ENCODE measurements around the gene KCP. TPM values are rescaled to one million over a fixed set of nuclear protein-coding genes. Genes with fewer than 3 reads are reported as not detected.

KCP gene
- total RNA-seq, 1 experiment from 2014 or later, result 2.7 TPM

- TF ChIP-seq ZNF317 (CRISPR knock-in tag; IDR thresholded peaks at IDR 0.05; ENCODE audit: borderline replicate concordance, low read depth), result no peak
These were observed 67.6 kb downstream of the KCP start (continued) for GRCh38 chr7:128842674-128843641.

GRCh38 chr7:128841921-128842673 lies 68.4 kb downstream of the KCP start:
- Mint-ChIP-seq H3K27me3 (ENCODE audit: low read depth) (no peaks in the 10 kb centered on the region; the same call in 1 of the 2 replicates), H3K4me3 (peak overlapping the region; percentile 40; the same call in 1 of the 2 replicates), H3K4me1 (peaks cover 8% of the 10 kb centered on the region), H3K27ac (no peak overlapping the region; the same call in 1 of the 2 replicates), H3K36me3 (no peaks in the 10 kb centered on the region), H3K9me3 (no peaks in the 10 kb centered on the region)
- ChIA-PET CTCF (interaction anchor here (0.6 to 4.4 kb wide), 29 partner anchors 9 to 716 kb away, joined by 3 to 97 read pairs (median 5); partner anchors contain the start of genes ATP6V1F, CALU, CCDC136 and KCP), POLR2A (interaction anchor here (1.4 kb wide), 1 partner anchor 9 kb away, joined by 3 read pairs; no protein-coding TSS in a partner anchor)
- DNase-seq (ENCODE audit: low spot score) (peak; percentile 78), ATAC-seq (peak; percentile 71)
- TF ChIP-seq USF2 (CRISPR knock-in tag; IDR thresholded peaks at IDR 0.05) (peak; percentile 68), MAX (CRISPR knock-in tag; IDR thresholded peaks at IDR 0.05) (peak; percentile 39; the same call in 1 of the 2 replicates), MXD4 (CRISPR knock-in tag; IDR thresholded peaks at IDR 0.05; ENCODE audit: borderline replicate concordance) (no peak), AFF4 (CRISPR knock-in tag; IDR thresholded peaks at IDR 0.05; ENCODE audit: borderline replicate concordance) (no peak), IRF1 (CRISPR knock-in tag; IDR thresholded peaks at IDR 0.05) (no peak), GTF2I (CRISPR knock-in tag; conservative IDR thresholded peaks at IDR 0.05) (no peak), RELA (CRISPR knock-in tag; IDR thresholded peaks at IDR 0.05; ENCODE audit: borderline replicate concordance) (no peak), ZNF423 (CRISPR knock-in tag; IDR thresholded peaks at IDR 0.05) (no peak; the same call in 1 of the 2 replicates), FOXP4 (CRISPR knock-in tag; IDR thresholded peaks at IDR 0.05) (no peak), CTCF (IDR thresholded peaks at IDR 0.05) (peak; percentile 98), ESRRA (CRISPR knock-in tag; IDR thresholded peaks at IDR 0.05; ENCODE audit: borderline replicate concordance) (no peak), USF1 (CRISPR knock-in tag; IDR thresholded peaks at IDR 0.05) (0 out of 2 replicates have a peak, but pooled peaks have one; percentile 18), ZNF281 (CRISPR knock-in tag; IDR thresholded peaks at IDR 0.05) (no peak), CBFB (CRISPR knock-in tag; IDR thresholded peaks at IDR 0.05; ENCODE audit: low read depth) (no peak), PREB (CRISPR knock-in tag; IDR thresholded peaks at IDR 0.05; ENCODE audit: borderline replicate concordance) (no peak)
